ENCODE data around the gene ACOX3. TPM values are rescaled to one million over a fixed set of nuclear protein-coding genes. Genes with fewer than 3 reads are reported as not detected.

Gene ACOX3
- 1.6 and 3.0 TPM in 2 replicates for polyA plus RNA-seq

DNA sequence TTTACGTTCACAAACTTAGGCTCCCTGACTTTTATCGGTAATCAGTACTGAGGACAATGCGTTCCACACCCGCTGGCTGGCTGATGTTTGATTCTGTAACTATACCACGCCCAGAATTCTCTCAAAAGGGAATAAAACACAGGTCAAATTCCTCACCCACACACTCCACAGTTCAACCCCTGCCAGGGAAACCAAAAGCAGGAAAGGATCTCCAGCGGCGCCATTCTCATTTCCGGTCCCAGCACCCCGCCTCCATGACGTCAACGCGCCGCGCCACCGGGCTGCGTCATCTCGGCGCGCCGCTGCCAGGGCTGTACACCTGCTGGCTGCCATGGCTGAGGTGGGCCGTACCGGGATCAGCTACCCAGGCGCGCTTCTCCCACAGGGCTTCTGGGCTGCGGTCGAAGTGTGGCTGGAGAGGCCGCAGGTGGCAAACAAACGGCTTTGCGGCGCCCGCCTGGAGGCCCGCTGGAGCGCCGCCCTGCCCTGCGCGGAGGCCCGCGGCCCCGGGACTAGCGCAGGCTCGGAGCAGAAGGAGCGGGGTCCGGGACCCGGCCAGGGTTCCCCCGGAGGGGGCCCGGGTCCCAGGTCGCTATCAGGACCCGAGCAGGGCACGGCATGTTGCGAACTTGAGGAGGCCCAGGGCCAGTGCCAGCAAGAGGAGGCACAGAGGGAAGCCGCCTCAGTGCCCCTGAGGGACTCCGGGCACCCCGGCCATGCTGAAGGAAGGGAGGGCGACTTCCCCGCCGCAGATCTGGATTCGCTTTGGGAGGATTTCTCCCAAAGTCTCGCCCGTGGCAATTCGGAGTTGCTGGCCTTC is at the start of gene ACOX3, which contains the start of gene TRMT44:
Gene ACOX3, minus strand, starts transcription at position 232 of the 820 bp plus-strand sequence. CDS start 24,202 bp downstream, outside the sequence.
Gene TRMT44, plus strand, starts transcription at position 286 of the 820 bp plus-strand sequence. Its CDS starts 46 bp downstream, at position 332.

Other genes with a start within 250 kb of the ACOX3 start
- gene SH3TC1, start 241.4 kb downstream of the ACOX3 start, polyA plus RNA-seq = not detected in 2 replicates
- not detected in 2 replicates for gene HTRA3, start 171.0 kb downstream of the ACOX3 start, polyA plus RNA-seq
- 0.64 and 1.3 TPM in 2 replicates for gene TRMT44, start 54 bp upstream of the ACOX3 start, polyA plus RNA-seq
- gene GPR78, start 139.7 kb upstream of the ACOX3 start, polyA plus RNA-seq = not detected in 2 replicates
- gene CPZ, start 152.0 kb upstream of the ACOX3 start, polyA plus RNA-seq = not detected in 2 replicates